ENCODE results near the gene ATAT1. TPM values are rescaled to one million over a fixed set of nuclear protein-coding genes. Genes with fewer than 3 reads are reported as not detected.
A peak's percentile ranks its signal among the peaks of the same experiment; 100 is the strongest.

The ATAT1 gene
- total and polyA plus RNA-seq, 9 of the 15 experiments (the other 6 are each of a cell fraction or from before 2014, with no cell fraction given), result 0.65 to 5.8 (median 1.6) TPM

- TF ChIP-seq RBM15 (IDR thresholded peaks at IDR 0.05; ENCODE audit: insufficient read depth, low read length) (no peak), JUND (IDR thresholded peaks at IDR 0.05; ENCODE audit: borderline replicate concordance, low read depth, low read length) (no peak), JUND (tag; IDR thresholded peaks at IDR 0.05; ENCODE audit: borderline replicate concordance, low read depth, low read length) (no peak), SMARCA5 (IDR thresholded peaks at IDR 0.05) (no peak), MYC (IDR thresholded peaks at IDR 0.05; ENCODE audit: low read depth, low read length) (0 out of 2 replicates have a peak, but pooled peaks have one; percentile 3), MYC (CRISPR knock-in tag; IDR thresholded peaks at IDR 0.05; ENCODE audit: borderline replicate concordance, low read depth) (no peak), KLF1 (tag; IDR thresholded peaks at IDR 0.05) (no peak), FOSL1 (tag; conservative IDR thresholded peaks at IDR 0.05) (0 out of 2 replicates have a peak, but pooled peaks have one; percentile 34), PTTG1 (tag; IDR thresholded peaks at IDR 0.05; ENCODE audit: low read depth) (no peak), ZFP30 (CRISPR knock-in tag; IDR thresholded peaks at IDR 0.05; ENCODE audit: borderline replicate concordance) (no peak), SMARCA4 (IDR thresholded peaks at IDR 0.05) (0 out of 2 replicates have a peak, but pooled peaks have one; percentile 40), PRDM10 (IDR thresholded peaks at IDR 0.05; ENCODE audit: partially characterized antibody) (no peak), HOMEZ (CRISPR knock-in tag; IDR thresholded peaks at IDR 0.05) (no peak), ZKSCAN1 (IDR thresholded peaks at IDR 0.05; ENCODE audit: low read depth, low read length) (peak; percentile 84), ELF4 (CRISPR knock-in tag; IDR thresholded peaks at IDR 0.05) (no peak), MYBL2 (IDR thresholded peaks at IDR 0.05; ENCODE audit: low read depth) (no peak), MYBL2 (CRISPR knock-in tag; IDR thresholded peaks at IDR 0.05; ENCODE audit: borderline replicate concordance) (no peak), ZNF717 (CRISPR knock-in tag; IDR thresholded peaks at IDR 0.05) (no peak), HEY1 (CRISPR knock-in tag; IDR thresholded peaks at IDR 0.05; ENCODE audit: borderline replicate concordance) (no peak), MCM3 (IDR thresholded peaks at IDR 0.05) (no peak), ZFP1 (CRISPR knock-in tag; IDR thresholded peaks at IDR 0.05) (no peak), HDAC1 (IDR thresholded peaks at IDR 0.05) (0 out of 4 replicates have a peak, but pooled peaks of 1 of the 2 experiments have one; percentile 48), NCOA6 (IDR thresholded peaks at IDR 0.05) (no peak), ZNF274 (IDR thresholded peaks at IDR 0.05; ENCODE audit: borderline replicate concordance, low read depth, low read length) (no peak), ZNF830 (CRISPR knock-in tag; IDR thresholded peaks at IDR 0.05) (no peak), GABPB1 (CRISPR knock-in tag; IDR thresholded peaks at IDR 0.05) (no peak), PTBP1 (IDR thresholded peaks at IDR 0.05; ENCODE audit: low read depth, low read length) (no peak), ZNF668 (CRISPR knock-in tag; IDR thresholded peaks at IDR 0.05) (no peak)
Measured at GRCh38 chr6:30691208-30691847, 64.7 kb downstream of the ATAT1 start (continued).

Data from K562 (cell line).